TTC549 (cell line): Measurements from ENCODE around the gene NOTCH4.

Experiments
- FAIRE-seq: peaks from 2 replicates; lab custom pipeline; 2012; peaks lifted over from hg19 to GRCh38; lab: Jason Lieb, UNC

The NOTCH4 gene

DNA sequence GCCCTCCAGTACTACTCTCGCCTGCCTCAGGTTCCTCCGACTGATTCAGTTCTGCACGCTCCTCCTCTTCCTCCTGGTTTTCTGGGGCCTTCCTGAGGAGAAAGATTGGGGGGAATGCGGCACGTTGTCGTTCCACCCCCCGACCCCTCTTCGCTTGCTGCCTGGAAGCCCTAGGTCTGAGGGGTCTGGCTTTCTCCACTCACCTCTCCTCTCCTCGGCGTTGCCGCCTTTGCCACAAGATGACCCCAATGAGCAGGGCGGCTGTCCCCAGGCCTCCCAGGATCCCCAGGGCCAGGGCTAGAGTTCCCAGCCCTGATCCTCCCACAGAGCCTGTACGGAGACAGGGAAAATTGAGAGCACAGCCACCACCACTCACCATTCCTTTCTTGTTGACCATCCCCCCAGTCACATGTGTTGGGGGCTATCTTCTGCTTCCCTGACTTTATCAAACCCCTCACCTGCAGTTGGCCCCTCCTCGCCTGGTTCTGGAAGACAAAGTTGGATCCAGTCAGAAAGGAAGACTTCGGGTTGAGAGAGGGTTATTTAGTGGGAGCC, 42.6 kb downstream of the NOTCH4 start:
- FAIRE-seq = no peak

DNA sequence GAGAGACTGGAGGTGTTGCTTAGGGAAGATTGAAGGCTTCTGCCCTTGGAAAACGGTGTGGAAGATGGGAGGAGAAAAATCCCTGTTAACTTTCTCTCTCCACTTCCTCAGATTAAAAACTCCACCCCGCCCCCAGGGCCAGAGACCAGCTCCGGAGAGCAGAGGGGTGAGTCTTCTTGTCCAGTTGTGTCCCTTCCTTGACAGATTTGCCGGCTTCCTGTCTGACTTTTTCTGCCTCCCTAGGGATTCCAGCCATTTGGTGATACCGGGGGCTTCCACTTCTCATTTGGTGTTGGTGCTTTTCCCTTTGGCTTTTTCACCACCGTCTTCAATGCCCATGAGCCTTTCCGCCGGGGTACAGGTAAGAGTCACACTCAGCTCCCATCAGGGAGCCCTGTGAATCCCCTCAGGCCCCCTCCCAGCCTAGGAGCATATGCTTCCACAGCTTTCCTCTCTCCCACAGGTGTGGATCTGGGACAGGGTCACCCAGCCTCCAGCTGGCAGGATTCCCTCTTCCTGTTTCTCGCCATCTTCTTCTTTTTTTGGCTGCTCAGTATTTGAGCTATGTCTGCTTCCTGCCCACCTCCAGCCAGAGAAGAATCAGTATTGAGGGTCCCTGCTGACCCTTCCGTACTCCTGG, 44.0 kb downstream of the NOTCH4 start:
- FAIRE-seq = no peak

DNA sequence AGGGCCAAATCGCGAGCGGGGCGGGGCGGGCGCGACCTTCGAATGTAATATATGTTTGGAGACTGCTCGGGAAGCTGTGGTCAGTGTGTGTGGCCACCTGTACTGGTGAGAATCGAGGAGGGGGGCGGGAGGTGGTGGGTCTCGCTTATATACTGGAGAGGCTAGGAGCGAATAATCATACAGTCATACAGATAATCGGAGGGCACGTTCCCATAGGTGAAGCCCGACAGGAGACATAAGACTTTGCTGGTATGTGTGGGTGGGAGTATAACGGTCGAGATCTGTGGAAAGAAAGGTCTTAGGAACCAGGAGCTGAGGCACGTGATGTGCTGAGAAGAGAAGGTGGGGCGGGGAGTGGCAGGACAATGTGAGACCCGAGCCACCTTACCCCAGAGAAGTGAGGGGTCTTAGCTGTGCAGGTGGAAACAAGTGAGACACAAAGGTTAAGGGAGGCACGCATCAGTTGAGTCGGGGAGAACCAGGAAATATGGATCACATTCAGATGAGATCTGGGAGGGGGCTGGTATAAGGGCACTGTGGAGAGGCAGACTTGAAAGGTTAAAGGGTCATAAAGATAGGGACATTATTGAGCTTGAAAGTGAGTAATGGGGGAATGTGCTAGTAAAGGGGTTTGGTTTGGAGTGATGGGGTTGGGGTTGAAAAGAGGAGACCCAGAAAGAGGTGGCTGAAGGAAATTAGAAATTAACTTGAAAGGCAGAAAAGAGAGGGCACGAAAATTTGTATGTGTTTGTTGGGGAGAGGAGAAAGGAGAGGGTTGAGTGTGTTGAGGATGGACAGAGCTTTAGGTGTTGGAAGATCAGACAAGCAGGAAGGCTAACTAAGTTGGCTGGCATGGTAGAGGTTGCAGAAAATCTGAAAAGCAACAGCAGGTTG, 45.1 kb downstream of the NOTCH4 start:
- FAIRE-seq = no peak

DNA sequence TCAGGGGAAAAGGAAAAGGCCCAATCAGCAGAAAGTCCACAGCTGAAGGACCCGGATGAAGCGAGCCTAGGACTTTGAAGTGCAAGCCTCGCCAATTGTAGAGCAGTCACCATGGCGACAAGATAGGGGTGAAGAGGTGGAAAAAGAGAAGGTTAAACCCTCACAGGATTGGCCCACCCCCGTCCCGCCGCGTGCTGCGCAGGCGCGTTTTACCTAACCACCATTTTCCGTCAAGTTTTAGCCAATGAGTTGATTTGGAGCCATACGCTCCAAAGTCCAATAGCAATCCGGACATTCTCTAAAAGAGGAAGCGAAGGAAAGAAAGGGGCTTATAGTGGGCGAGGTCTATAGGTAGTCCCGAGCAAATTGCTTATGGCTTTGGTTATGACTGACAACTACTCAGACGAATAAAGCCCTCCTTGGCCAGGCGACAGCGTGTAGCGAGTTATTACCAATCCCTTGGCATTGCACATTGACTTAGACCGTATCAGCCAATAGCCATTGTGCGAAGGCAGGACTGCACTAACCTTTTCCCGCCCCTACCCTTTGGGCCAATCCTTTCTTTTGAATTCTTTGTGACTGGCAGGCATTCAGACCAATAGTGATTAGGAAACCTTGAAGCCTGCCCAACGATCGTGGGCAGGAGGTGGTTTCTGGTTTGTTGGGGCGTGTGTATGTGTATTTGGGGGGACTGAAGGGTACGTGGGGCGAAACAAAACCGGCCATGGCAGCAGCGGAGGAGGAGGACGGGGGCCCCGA, 45.9 kb downstream of the NOTCH4 start, which contains the start of gene RNF5:
Gene RNF5 (plus strand): TSS at position 618 of the 759 bp plus-strand sequence. CDS start 107 bp downstream, at position 725.
- peak; percentile 96 for FAIRE-seq

DNA sequence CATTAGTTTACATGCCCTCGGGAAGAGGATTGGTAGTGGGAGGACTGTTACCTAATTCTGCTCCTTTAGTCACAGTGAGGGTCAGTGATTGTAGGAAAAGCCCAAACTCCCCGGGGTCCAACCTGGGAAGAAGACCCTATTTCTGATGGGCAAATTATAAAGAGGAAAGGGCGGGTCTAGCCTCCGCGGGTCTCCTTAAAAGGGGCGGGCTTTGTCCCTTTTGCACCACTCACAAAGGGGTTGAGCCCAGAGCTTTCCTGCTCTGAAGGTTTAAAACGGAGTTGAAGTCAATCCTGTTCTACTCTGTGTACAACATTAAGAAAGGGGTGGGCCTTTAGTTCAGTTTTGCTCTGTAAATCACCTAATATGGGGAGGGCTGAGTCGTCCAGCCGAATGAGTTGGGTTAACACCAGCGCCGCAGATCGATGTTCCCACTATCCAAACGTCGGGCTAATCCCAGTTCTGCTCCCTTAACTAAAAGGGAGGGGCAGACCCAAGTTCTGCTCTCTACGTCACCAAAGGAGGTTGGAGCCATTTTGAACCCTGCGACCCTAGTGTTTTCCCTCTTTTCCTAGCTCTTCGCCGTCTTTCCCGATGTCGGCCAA, 46.6 kb downstream of the NOTCH4 start:
- no peak for FAIRE-seq

DNA sequence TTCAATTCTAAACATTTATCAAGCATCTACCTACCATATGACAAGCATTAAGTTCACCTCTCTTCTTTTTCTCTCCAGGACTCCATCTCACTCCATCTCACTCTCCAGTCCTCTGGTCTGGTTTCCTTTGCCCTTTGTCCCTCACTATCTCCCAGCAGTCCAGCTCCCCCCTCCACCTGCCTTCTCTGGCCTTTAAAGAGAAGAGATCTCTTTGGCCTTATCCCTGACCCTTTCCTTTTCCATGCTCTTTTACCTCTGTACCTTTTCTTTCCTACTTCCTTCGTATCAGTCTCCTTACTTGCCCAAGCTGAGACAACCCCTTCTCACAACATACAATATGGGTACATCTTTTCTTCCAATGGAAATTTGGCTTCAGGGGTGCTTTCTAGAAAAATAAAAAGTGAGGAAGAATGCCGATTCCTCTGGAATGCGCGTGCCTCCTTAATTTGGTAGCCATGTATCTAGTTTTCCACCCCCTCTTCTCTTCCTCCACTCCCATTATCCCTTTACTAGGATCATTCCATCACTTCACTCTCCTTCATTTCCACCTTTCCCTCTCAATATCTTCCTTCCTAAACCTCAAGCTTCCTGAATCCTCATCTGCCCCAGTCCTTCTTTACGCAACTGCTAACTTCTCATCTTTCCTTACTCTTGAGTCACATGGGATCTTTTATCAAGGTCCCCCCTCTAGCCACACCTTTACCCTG, 47.2 kb downstream of the NOTCH4 start:
- FAIRE-seq = no peak

DNA sequence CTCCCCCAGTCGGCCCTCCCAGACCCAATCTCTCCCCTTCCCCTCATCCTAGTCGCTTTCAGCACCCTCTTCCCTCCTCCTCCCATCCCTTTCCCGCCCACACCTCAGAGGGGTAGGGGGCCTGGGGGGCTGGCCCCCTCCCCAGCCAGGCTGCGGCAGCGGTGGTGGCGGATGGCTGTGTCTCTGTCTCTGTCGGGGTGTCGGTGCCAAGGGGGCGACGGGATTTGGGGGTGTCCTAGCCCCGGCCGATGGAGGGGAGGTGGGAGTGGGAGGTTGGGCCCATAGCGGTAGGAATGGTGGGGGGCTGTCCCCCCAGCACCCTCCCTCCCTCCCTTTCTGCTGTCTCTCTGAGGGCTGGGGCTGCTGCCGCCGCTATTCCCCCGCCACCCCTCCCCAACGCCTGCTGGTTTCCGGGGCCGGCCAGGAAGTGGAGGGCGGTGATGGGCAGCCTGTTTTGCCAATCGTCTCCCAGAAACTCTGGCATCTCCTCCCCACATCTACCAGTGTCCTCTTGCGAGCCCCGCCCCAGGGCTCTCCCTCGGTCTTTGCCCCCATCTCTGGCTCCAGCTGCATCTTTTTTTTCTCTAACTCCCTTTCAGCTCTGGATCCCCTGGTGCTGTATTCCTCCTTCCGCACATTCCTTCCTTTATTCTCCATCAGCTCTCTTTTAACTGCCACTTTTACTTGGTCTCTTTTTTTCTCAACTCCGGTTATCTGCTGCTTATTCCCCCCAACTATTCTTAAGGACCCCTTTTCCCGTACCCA, 48.0 kb downstream of the NOTCH4 start, which contains the start of gene AGPAT1:
Gene AGPAT1 (minus strand): TSS at position 374 of the 765 bp plus-strand sequence. CDS start 4,588 bp downstream, outside the sequence.
- FAIRE-seq = no peak

DNA sequence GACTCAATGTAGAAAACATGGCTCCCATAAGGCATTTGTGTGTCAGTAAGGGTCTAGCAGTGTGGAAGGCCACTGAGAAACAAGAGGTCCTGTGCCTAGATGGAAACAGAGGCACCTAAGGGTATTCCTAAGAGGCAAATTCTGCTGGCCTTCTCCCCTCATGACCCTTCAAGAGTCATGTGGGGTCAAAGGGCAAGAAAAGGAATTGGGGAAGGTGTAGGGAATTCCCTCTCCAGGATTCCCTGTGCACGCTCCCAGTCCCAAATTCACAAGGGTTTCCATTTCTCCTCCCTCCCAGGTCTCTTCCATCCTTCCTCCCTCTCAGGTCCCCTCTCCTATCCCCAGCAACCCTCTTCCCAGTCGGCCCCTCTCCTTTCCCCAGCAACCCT, 48.6 kb downstream of the NOTCH4 start:
- no peak for FAIRE-seq

DNA sequence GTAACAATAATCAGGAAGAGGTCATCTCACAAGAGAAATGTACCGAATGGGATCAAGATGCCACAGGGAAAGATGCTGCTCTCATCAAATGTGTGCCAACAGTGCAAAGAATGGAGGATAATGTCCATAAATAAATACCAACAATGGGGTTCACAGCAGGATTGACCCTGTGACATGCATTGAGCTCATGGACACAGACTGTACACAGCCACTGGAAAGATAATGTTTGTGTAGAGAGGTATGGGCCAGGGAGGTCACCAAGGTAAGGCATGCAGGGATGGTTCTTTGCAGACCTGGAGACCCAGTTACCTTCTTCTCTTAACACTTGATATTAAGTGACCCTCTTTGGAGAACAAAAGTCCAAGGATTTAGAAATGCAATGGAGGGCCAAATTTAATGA, 49.5 kb downstream of the NOTCH4 start:
- no peak for FAIRE-seq

DNA sequence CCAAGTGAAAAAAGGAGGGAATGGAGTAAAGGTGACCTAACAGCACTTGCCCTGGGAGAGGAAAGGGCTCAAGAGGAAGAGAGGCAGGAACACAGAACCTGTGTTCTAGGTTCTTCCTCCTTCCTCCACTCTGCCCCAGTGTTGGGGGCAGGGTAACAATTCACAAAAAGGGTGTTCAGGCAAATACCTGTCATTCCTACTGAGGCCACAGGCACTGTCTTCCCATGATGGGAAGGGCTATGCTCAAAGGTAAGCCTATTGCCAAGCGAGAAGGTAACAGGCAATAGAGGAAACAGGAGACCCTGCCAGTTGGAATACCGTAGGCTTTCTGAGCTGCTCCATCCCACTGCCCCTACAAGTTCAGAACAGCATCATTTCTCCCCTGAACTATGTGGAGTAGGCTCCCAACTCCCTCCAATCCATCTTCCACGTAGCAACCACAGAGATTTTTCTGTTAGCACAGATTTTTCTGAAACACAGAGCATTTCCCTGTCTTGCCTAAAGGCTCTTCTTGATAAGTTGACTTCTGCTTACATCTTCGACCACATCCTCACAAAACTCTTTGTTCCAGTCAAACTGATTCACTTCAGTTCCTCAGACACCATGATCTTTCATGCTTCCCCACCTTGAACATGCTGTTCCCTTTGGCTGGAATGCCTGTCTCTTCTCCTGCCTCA, 50.7 kb downstream of the NOTCH4 start:
- FAIRE-seq = no peak

DNA sequence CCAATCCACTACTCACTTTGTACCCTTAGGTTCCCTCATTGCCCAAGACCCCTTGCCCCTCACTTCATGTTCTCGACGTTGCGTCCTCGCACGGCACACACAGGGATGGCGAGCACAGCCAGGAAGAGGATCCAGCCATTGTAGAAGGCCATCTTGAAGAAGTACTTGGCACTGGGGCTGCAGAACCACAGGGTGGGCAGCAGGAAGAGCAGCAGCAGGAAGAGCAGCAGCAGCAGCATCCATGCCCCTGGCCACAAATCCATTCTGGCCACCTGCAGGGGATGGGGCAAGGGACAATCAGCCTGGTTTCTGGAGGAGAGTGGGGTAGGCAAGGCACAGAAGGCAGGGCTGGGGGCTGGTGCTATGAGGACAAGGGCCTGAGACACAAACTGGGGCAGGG, 52.6 kb downstream of the NOTCH4 start:
- FAIRE-seq = no peak

DNA sequence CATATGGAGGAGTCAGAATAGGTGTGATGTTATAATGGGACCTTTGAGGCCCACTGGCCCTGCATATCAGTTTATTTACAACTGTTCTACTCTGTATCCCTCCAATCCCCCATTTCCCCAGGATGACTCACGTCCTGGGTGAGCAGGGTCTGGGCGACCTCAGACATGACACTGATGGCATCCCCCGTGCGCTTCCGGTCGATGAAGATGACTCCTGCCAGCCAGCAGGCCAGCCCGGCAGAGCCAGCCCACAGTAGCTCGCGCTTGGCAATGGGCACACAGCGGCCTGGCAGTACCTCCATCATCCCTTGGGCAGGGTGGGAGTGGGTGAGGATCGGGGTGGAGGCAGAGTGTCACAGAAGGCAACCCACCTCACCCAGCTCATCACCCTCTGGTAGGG, 53.6 kb downstream of the NOTCH4 start:
- no peak for FAIRE-seq

DNA sequence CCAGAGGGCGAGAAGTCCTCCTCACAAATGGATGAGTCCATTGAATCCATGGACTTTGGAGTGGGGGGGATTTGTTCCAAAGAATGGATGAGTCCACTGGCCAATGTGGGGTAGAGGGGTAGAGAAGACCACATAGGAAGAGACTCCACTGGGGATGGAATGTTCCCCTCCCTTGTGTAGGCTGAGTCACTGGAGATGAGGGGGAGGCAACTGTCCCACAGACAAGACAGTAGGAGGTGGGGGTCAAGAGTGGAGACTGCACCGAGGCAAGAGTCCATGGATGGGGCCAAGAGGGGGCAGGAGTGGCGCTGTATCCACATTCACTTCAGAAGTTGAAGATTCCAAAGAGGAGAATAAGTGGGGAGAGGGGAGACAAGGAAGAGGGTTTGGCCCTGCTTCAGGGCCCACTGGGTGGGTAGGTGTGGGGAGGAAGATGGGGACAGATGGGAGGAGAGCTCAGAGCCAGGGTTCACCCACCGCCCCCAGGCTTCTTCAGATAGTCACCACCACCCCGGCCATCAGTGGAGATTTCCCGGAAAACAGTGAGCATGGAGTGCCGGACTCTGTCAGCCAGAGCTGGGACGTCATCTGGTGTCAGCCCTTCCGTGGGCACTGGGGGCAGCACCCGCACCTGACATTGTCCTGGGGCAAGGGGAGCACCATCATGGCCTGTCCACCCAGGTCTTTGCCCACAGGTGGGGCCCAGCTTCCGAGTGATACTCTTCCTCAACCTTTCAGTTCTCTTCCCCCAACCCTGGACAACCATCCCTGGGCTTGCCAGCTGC, 54.9 kb downstream of the NOTCH4 start:
- FAIRE-seq = no peak

DNA sequence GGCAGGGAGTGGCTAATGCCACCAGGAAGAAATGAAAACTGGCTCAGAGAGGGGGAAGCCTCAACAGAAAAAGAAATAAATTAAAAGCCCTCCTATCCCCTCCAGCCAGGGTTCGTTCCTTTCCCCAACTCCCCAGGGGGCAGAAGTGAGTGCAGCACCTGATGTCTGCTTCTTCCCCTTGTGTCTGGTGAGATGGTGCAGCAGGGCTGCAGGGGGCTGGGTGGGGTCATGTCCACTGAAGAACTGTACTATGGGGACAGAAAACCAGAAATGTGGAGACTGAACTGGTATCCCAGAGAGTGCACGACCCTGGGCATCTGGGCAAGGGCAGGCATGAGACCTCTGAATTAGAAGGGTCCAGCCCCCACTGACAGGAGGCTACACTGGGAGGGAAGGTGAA, 55.5 kb downstream of the NOTCH4 start:
- FAIRE-seq = no peak

DNA sequence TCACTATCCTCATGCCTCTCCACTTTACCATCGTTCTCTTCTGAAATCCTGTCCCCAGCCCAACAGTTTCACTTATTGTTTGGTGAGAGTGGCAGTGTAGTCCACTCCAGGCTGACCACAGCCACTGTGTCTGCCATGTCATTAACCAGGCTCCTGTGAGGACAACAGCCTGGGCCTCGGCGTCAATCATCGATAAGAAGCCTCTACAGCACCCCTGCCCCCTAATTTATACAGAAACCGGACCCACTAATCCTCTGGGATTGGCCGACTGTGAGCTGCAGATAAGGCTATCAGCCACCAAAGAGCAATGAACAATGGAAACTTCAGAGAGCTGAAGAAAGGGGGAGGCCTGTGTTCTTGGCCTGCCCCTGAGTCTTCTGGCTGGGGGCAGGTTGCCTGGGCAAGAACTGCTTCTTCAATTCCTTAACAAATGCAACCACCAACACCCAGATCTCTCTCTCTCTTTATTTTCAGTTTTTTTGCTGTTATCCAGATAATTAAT, 56.1 kb downstream of the NOTCH4 start:
- no peak for FAIRE-seq

DNA sequence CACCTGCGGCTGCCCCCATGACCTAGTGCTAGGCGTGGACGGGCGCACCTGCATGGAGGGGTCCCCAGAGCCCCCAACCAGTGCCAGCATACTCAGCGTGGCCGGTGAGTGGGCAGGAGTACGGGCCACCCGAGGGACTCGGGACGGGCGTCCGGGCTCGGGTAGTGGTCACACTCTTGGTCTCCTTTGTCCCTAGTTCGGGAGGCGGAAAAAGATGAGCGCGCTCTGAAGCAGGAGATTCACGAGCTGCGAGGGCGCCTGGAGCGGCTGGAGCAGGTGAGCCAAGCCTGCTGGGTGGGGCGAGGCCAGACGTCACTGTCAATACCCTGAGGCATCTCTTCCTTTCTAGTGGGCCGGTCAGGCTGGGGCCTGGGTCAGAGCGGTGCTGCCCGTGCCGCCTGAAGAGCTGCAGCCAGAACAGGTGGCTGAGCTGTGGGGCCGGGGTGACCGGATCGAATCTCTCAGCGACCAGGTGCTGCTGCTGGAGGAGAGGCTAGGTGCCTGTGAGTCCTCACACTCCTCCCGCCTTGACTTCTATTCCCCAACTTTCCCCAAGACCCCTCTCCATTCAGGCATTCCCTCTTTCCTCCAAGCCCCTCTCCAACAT, 56.6 kb downstream of the NOTCH4 start:
- FAIRE-seq = no peak

DNA sequence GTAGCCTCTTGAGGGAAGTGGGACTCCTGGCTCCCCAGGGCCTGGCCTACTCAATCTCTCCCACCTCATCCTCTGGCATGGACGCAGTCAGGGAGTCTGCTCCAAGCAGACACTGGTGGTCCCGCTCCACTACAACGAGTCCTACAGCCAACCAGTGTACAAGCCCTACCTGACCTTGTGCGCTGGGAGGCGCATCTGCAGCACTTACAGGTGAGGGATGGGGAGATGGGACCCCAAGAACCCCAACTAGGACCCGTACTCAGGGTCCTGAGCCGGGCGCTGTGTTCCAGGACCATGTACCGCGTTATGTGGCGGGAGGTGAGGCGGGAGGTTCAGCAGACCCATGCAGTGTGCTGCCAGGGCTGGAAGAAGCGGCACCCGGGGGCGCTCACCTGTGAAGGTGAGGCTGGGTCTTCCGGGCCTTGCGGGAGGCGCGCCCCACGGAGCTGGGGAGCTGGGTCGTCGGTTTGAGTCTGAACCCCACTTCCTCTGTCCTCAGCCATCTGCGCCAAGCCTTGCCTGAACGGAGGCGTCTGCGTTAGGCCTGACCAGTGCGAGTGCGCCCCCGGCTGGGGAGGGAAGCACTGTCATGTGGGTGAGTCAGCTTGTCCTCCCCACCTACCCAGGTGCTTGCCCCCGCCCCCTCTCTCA, 57.3 kb downstream of the NOTCH4 start:
- no peak for FAIRE-seq

DNA sequence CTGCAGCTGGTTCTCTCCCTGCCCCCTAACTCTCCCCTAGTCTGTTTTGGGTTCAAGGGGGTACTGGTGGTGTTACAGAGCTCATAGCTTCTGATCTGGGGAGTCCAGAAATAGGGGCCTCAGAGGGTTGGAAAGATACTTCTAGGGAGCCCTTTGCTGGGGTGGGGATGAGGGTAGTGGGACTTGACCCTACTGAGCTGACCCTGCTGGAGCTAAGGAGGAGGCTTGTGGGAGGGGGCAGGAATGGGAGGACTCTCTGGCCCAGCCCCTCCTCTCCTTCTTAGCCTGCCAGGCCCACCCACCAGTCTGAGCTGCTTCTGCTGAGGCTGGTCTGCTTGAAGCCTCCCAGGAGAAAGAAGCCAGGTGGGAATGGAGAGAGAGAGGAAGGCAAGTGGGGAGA, 59.6 kb downstream of the NOTCH4 start, which contains the start of gene EGFL8:
Gene EGFL8 (plus strand): TSS at position 301 of the 400 bp plus-strand sequence. CDS start 1,571 bp downstream, outside the sequence.
- FAIRE-seq = no peak
